SK-N-SH (cell line): ENCODE measurements around the gene MINK1.

Experiments used
- CHD2 ChIP-seq: fragments of 150-350 bp; IDR thresholded peaks from 2 replicates; pipeline ENCODE4 v1.6.1; 2018; ENCODE audit warnings: low read length; ENCODE audit not compliant: partially characterized antibody
- CTCF ChIP-seq: fragments of 200-600 bp; sonication (generic); IDR thresholded peaks from 2 replicates; pipeline ENCODE4 v1.6.1; 2017; ENCODE audit warnings: antibody characterized with exemption, mild to moderate bottlenecking, moderate library complexity
- EP300 ChIP-seq, 2 experiments: IDR thresholded peaks; 2 replicates each; pipeline versions ENCODE4 v1.4.0 to v1.6.1; 2012; ENCODE audit warnings: borderline replicate concordance in 1 of 2, low read depth in 1 of 2, low read length in 1 of 2
- EZH2phosphoT487 ChIP-seq: fragments of 200-600 bp; sonication (generic); IDR thresholded peaks from 2 replicates; pipeline ENCODE4 v1.6.1; 2017; ENCODE audit warnings: low read depth, mixed run types, mild to moderate bottlenecking, antibody characterized with exemption, moderate library complexity, borderline replicate concordance
- FOSL2 ChIP-seq: IDR thresholded peaks from 2 replicates; pipeline ENCODE4 v1.4.0; 2012; ENCODE audit warnings: low read depth, mild to moderate bottlenecking, moderate library complexity, borderline replicate concordance
- FOXJ3 ChIP-seq: sonication (generic); formaldehyde crosslinking; IDR thresholded peaks from 2 replicates; pipeline ENCODE4 v1.5.1; 2020; ENCODE audit warnings: mild to moderate bottlenecking, missing genetic modification reagents
- MAX ChIP-seq: IDR thresholded peaks from 2 replicates; pipeline ENCODE4 v1.4.0; 2012; ENCODE audit warnings: low read depth
- MEF2A ChIP-seq: IDR thresholded peaks from 2 replicates; pipeline ENCODE4 v1.4.0; 2012; ENCODE audit warnings: low read depth, borderline replicate concordance
- MXI1 ChIP-seq: IDR thresholded peaks from 2 replicates; pipeline ENCODE4 v1.6.1; 2012; ENCODE audit warnings: mild to moderate bottlenecking, low read depth, low read length, improper control_type of control experiment
- NFIC ChIP-seq: IDR thresholded peaks from 2 replicates; pipeline ENCODE4 v1.4.0; 2012; ENCODE audit warnings: borderline replicate concordance
- POLR2AphosphoS5 ChIP-seq: IDR thresholded peaks from 2 replicates; pipeline ENCODE4 v1.6.1; 2012; ENCODE audit warnings: low read depth, low read length
- RCOR1 ChIP-seq: fragments of 150-350 bp; IDR thresholded peaks from 2 replicates; pipeline ENCODE4 v1.6.1; 2017; ENCODE audit warnings: antibody characterized with exemption, low read length
- RXRA ChIP-seq: IDR thresholded peaks from 2 replicates; pipeline ENCODE4 v1.4.0; 2012; ENCODE audit warnings: low read depth, mild to moderate bottlenecking, borderline replicate concordance
- TEAD4 ChIP-seq: IDR thresholded peaks from 2 replicates; pipeline ENCODE4 v1.4.0; 2012; ENCODE audit warnings: mild to moderate bottlenecking, borderline replicate concordance; ENCODE audit not compliant: insufficient read depth

GRCh38 chr17:4919511-4920047 lies 86.4 kb downstream of the MINK1 start:
- no peak for TF ChIP-seq CHD2
- TF ChIP-seq RCOR1: no peak
- no peak for TF ChIP-seq MEF2A
- TF ChIP-seq POLR2AphosphoS5: no peak
- TF ChIP-seq CTCF: no peak
- no peak for TF ChIP-seq EP300 (IDR thresholded peaks at IDR 0.05; ENCODE audit: borderline replicate concordance in 1 of 2, low read depth in 1 of 2, low read length in 1 of 2)
- TF ChIP-seq MXI1: no peak
- no peak for TF ChIP-seq NFIC
- no peak for TF ChIP-seq TEAD4
- no peak for TF ChIP-seq MAX
- no peak for TF ChIP-seq EZH2phosphoT487
- TF ChIP-seq RXRA: no peak
- TF ChIP-seq FOSL2: no peak
- no peak for TF ChIP-seq FOXJ3
